WERI-Rb-1 (cell line): ENCODE results near the gene IL34.

Experiments used
- DNase-seq: peaks from one replicate; pipeline ENCODE4 v3.0.0-alpha.2; 2020
- H3K27ac ChIP-seq: fragments of 250-450 bp; sonication (Bioruptor Pico); 2 replicates; pipeline ENCODE4 v1.5.1; 2020; ENCODE audit warnings: mild to moderate bottlenecking, moderate library complexity
- H3K27me3 ChIP-seq: fragments of 250-450 bp; sonication (Bioruptor Pico); 2 replicates; pipeline ENCODE4 v1.5.1; 2021; ENCODE audit warnings: mild to moderate bottlenecking, low read depth, moderate library complexity; ENCODE audit not compliant: insufficient read depth, severe bottlenecking
- H3K36me3 ChIP-seq: fragments of 250-450 bp; sonication (Bioruptor Pico); 2 replicates; pipeline ENCODE4 v1.5.1; 2020; ENCODE audit warnings: mild to moderate bottlenecking, moderate library complexity
- H3K4me3 ChIP-seq: 2 replicates; pipeline ENCODE4 v1.5.1; 2011; ENCODE audit warnings: low read depth, mild to moderate bottlenecking, control low read depth, low read length
- H3K9me3 ChIP-seq: fragments of 250-450 bp; sonication (Bioruptor Pico); 2 replicates; pipeline ENCODE4 v1.5.1; 2021; ENCODE audit warnings: mild to moderate bottlenecking, moderate library complexity; ENCODE audit not compliant: severe bottlenecking
- CTCF ChIP-seq: IDR thresholded peaks from 2 replicates; pipeline ENCODE4 v1.5.1; 2011; ENCODE audit warnings: low read depth, mild to moderate bottlenecking, control low read depth, inconsistent platforms, low read length

IL34 gene

GRCh38 chr16:70646260-70647241 lies at the start of gene IL34:
Gene IL34 (plus strand): TSS chr16:70646559. CDS start chr16:70646948, 389 bp downstream.
- Histone ChIP-seq H3K36me3 (no peaks in the 10 kb centered on the region), H3K27ac (no peak within 1 kb of the TSS), H3K27me3 (no peaks in the 10 kb centered on the region), H3K9me3 (no peaks in the 10 kb centered on the region), H3K4me3 (no peak within 1 kb of the TSS)
- TF ChIP-seq CTCF, result no peak
- no peak for DNase-seq

- no peaks in the 10 kb centered on the region for H3K9me3 ChIP-seq
- no peaks in the 10 kb centered on the region for H3K27me3 ChIP-seq
- no peak for DNase-seq
- no peak for TF ChIP-seq CTCF
- no peaks in the 10 kb centered on the region for H3K36me3 ChIP-seq
- H3K4me3 ChIP-seq, result no peak overlapping the region
- no peak overlapping the region for H3K27ac ChIP-seq
Measured at GRCh38 chr16:70597135-70597835, 49.1 kb upstream of the IL34 start.

- Histone ChIP-seq H3K27ac (no peak overlapping the region), H3K36me3 (no peaks in the 10 kb centered on the region), H3K27me3 (no peaks in the 10 kb centered on the region), H3K4me3 (no peak overlapping the region), H3K9me3 (no peaks in the 10 kb centered on the region)
- no peak for DNase-seq
- TF ChIP-seq CTCF, result no peak
Measured at GRCh38 chr16:70598937-70599503, 47.3 kb upstream of the IL34 start.

- no peak overlapping the region for H3K27ac ChIP-seq
- H3K9me3 ChIP-seq, result no peaks in the 10 kb centered on the region
- TF ChIP-seq CTCF, result no peak
- no peaks in the 10 kb centered on the region for H3K27me3 ChIP-seq
- DNase-seq, result no peak
- no peaks in the 10 kb centered on the region for H3K36me3 ChIP-seq
- H3K4me3 ChIP-seq, result no peak overlapping the region
Measured at GRCh38 chr16:70600730-70601129, 45.6 kb upstream of the IL34 start.

- Histone ChIP-seq H3K9me3 (no peaks in the 10 kb centered on the region), H3K27me3 (no peaks in the 10 kb centered on the region), H3K4me3 (no peak overlapping the region), H3K36me3 (no peaks in the 10 kb centered on the region), H3K27ac (no peak overlapping the region)
- peak; percentile 52 for DNase-seq
- no peak for TF ChIP-seq CTCF
Measured at GRCh38 chr16:70601576-70602575, 44.5 kb upstream of the IL34 start.
